HCT116 (cell line): ENCODE results near the gene PDE4DIP. TPM values are rescaled to one million over a fixed set of nuclear protein-coding genes. Genes with fewer than 3 reads are reported as not detected.
"Not testable (repeated sequence)": the region's sequence is repeated elsewhere in the genome, so short reads cannot be mapped to it uniquely, and the experiment has no call there.

Source experiments
- ATAC-seq: fragments of 200-7000 bp; cut with Tn5 transposase; 2 replicates; pipeline ENCODE4 v1.9.1; 2020; ENCODE audit warnings: mild to moderate bottlenecking, moderate library complexity
- BruUV-seq: library from RNA; stranded (reverse); fragments of 400-500 nt; replicated peaks from 2 replicates; lab custom pipeline; 2021; lab: Mats Ljungman, UMichigan
- CTCF ChIA-PET: fragments of 300-600 bp; sonication (Branson Sonifier 250); formaldehyde crosslinking; loops from one replicate; lab custom pipeline; 2021; ENCODE audit warnings: antibody characterized with exemption; lab: Charles Lee
- POLR2A ChIA-PET: fragments of 300-600, 350-600 bp; sonication (Branson Sonifier 250); formaldehyde crosslinking; loops from one replicate; lab custom pipeline; 2021; ENCODE audit warnings: antibody characterized with exemption; lab: Charles Lee
- RAD21 ChIA-PET, 2 experiments: fragments of 300-600 bp; sonication (Branson Sonifier 250); formaldehyde crosslinking; loops; one replicate each; lab custom pipeline; 2023; ENCODE audit warnings: low total read pairs in 2 of 2; ENCODE audit not compliant: uncharacterized antibody in 2 of 2, unreplicated experiment in 2 of 2, low non-redundant PET in 1 of 2; lab: Charles Lee
- DNase-seq: peaks from one replicate; pipeline ENCODE4 v3.0.0-alpha.2; 2010; ENCODE audit warnings: low read depth, low spot score
- H2AFZ ChIP-seq: fragments of 200-600 bp; shearing (Covaris generic), sonication (generic); 2 replicates; pipeline ENCODE4 v1.6.1; 2017; ENCODE audit warnings: low read depth, mixed run types, mixed read lengths, antibody characterized with exemption, low read length; ENCODE audit not compliant: poor library complexity, severe bottlenecking
- H3K27ac ChIP-seq: 2 replicates; pipeline ENCODE4 v1.5.1; 2012; ENCODE audit warnings: low read depth, low read length
- H3K27me3 ChIP-seq: fragments of 200-600 bp; sonication (generic); 2 replicates; pipeline ENCODE4 v1.6.1; 2016; ENCODE audit warnings: mixed run types, low read length, mixed read lengths; ENCODE audit not compliant: insufficient read depth
- H3K36me3 ChIP-seq, 2 experiments: fragments of 200-500 bp in 1 of 2; fragments of 200-600 bp in 1 of 2; sonication (Bioruptor generic) in 1 of 2; sonication (generic) in 1 of 2; 2 replicates each; pipeline versions ENCODE4 v1.5.1 to v1.6.1; 2014 to 2016; ENCODE audit warnings: low read length in 2 of 2, inconsistent platforms in 1 of 2, mixed read lengths in 1 of 2, mixed run types in 1 of 2; ENCODE audit not compliant: insufficient read depth in 2 of 2, control insufficient read depth in 1 of 2
- H3K4me1 ChIP-seq, 2 experiments: fragments of 200-600 bp in 1 of 2; sonication (generic) in 1 of 2; 2 replicates each; pipeline versions ENCODE4 v1.5.1 to v1.6.1; 2012 to 2017; ENCODE audit warnings: low read length in 2 of 2, inconsistent platforms in 1 of 2, mild to moderate bottlenecking in 1 of 2, mixed read lengths in 1 of 2, mixed run types in 1 of 2, moderate library complexity in 1 of 2; ENCODE audit not compliant: insufficient read depth in 2 of 2, control insufficient read depth in 1 of 2
- H3K4me2 ChIP-seq: fragments of 200-600 bp; sonication (generic); 2 replicates; pipeline ENCODE4 v1.6.1; 2017; ENCODE audit warnings: mixed run types, low read length, mixed read lengths
- H3K4me3 ChIP-seq, 2 experiments: fragments of 200-600 bp in 1 of 2; sonication (generic) in 1 of 2; replicated peaks in 1 of 2; 2 replicates each; pipeline ENCODE4 v1.5.1; 2011 to 2016; ENCODE audit warnings: low read length in 2 of 2, control low read depth in 1 of 2, low read depth in 1 of 2, mild to moderate bottlenecking in 1 of 2, mixed read lengths in 1 of 2, mixed run types in 1 of 2
- H3K79me2 ChIP-seq: fragments of 200-600 bp; sonication (generic); 2 replicates; pipeline ENCODE4 v1.6.1; 2017; ENCODE audit warnings: mild to moderate bottlenecking, mixed run types, low read length, moderate library complexity, mixed read lengths; ENCODE audit not compliant: insufficient read depth
- H3K9ac ChIP-seq: fragments of 200-600 bp; sonication (generic); 2 replicates; pipeline ENCODE4 v1.6.1; 2016; ENCODE audit warnings: low read length, mixed read lengths
- H3K9me2 ChIP-seq: fragments of 200-600 bp; sonication (generic), shearing (Covaris generic); 2 replicates; pipeline ENCODE4 v1.6.1; 2017; ENCODE audit warnings: mixed run types, mild to moderate bottlenecking, moderate library complexity; ENCODE audit not compliant: insufficient read depth
- H3K9me3 ChIP-seq, 2 experiments: fragments of 200-500 bp in 1 of 2; fragments of 200-600 bp in 1 of 2; sonication (Bioruptor generic) in 1 of 2; sonication (generic) in 1 of 2; 2 replicates each; pipeline ENCODE4 v1.6.1; 2014 to 2017; ENCODE audit warnings: low read length in 2 of 2, mixed read lengths in 2 of 2, inconsistent platforms in 1 of 2, low read depth in 1 of 2, mild to moderate bottlenecking in 1 of 2, mixed run types in 1 of 2, moderate library complexity in 1 of 2; ENCODE audit not compliant: control insufficient read depth in 1 of 2, insufficient read depth in 1 of 2
- H4K20me1 ChIP-seq: fragments of 200-600 bp; sonication (generic), shearing (Covaris generic); 2 replicates; pipeline ENCODE4 v1.6.1; 2017; ENCODE audit warnings: mixed run types, mild to moderate bottlenecking, moderate library complexity; ENCODE audit not compliant: insufficient read depth
- intact Hi-C: fragments of 100-400 bp; cut with micrococcal nuclease; formaldehyde crosslinking; loops from 2 replicates; pipeline ENCODE4 v1.10.0; 2022
- total RNA-seq: library from RNA; stranded (reverse); gene quantifications from one replicate; pipeline ENCODE4 v1.2.1, GENCODE V29; 2021; ENCODE audit not compliant: unreplicated experiment

Gene PDE4DIP
- total RNA-seq, 1 experiment from 2014 or later = 16.3 TPM

DNA sequence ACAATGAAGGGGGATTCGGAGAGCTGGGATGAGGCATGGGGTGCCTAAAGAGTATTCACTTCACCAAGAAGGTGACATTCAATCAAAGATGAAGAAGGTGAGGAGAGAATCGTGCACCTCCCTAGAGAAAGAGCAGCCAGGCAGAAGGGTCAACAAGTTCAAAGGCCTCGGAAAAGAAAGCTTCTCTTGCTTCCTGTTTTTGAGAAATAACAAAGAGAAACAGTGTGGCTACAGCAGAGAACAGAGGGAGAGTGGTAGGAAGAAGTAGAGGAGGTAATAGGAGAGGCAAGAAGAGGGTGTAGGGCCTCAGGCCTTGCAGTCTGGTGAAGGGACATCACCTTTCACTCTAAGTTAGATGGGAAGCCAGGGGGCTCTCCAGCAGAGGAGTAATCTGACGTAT is 41.0 kb downstream of the PDE4DIP start:
- BruUV-seq, RAD21 ChIA-PET, POLR2A ChIA-PET, H3K79me2 ChIP-seq, H4K20me1 ChIP-seq, H3K36me3 ChIP-seq, ATAC-seq, intact Hi-C loops, H3K9me3 ChIP-seq, H3K4me3 ChIP-seq, H2AFZ ChIP-seq, DNase-seq, H3K9ac ChIP-seq, H3K9me2 ChIP-seq, H3K4me2 ChIP-seq, H3K4me1 ChIP-seq, CTCF ChIA-PET, H3K27ac ChIP-seq, H3K27me3 ChIP-seq: not testable (repeated sequence)

DNA sequence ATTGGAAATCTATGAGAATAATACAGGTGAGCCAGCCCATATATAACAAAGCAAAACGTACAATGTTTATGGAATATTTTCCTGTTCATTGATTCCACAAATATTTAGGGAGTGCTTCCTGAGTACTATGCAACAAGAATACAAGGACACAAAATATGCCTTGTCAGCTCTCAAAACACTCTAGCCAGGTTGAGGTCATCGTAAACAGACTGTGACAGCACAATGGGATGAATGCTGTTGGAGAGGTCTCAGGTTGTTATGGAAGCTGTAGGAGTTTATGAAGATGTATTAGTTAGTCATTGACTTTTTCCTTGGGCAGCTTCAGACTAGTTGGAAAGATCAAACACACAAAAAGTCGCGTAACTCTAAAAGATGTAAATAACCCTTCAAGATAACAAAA is 42.1 kb downstream of the PDE4DIP start:
- H3K4me1 ChIP-seq, H3K27me3 ChIP-seq, H2AFZ ChIP-seq, H3K9me3 ChIP-seq, H3K27ac ChIP-seq, RAD21 ChIA-PET, H3K36me3 ChIP-seq, H3K9ac ChIP-seq, H3K4me2 ChIP-seq, DNase-seq, BruUV-seq, H3K79me2 ChIP-seq, POLR2A ChIA-PET, H3K9me2 ChIP-seq, CTCF ChIA-PET, ATAC-seq, H3K4me3 ChIP-seq, H4K20me1 ChIP-seq, intact Hi-C loops: not testable (repeated sequence)

DNA sequence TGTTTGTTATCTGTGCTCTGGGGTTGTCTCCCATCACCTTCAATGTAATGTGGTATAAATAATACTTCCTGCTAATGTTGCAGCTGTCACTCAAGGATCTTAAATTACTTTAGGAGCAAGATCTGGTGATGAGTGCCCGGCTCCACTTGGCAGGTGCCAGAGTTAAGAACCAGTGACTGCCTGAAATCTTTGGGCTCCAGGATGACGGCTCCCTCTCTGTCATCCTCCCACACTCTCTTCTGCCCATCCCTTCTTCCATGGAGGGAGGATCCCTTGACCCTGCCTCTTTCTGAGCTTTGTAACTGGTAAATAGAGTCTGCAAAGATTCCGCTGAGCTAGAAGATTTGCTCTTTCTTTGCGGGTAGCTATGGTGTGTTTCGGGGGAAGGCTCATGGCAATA is 44.4 kb downstream of the PDE4DIP start:
- H3K27ac ChIP-seq, H3K4me1 ChIP-seq, H3K27me3 ChIP-seq, H3K79me2 ChIP-seq, BruUV-seq, ATAC-seq, H3K9me3 ChIP-seq, H3K36me3 ChIP-seq, DNase-seq, H3K4me3 ChIP-seq, H3K9ac ChIP-seq, POLR2A ChIA-PET, H4K20me1 ChIP-seq, H3K9me2 ChIP-seq, H2AFZ ChIP-seq, H3K4me2 ChIP-seq, RAD21 ChIA-PET, intact Hi-C loops, CTCF ChIA-PET: not testable (repeated sequence)

DNA sequence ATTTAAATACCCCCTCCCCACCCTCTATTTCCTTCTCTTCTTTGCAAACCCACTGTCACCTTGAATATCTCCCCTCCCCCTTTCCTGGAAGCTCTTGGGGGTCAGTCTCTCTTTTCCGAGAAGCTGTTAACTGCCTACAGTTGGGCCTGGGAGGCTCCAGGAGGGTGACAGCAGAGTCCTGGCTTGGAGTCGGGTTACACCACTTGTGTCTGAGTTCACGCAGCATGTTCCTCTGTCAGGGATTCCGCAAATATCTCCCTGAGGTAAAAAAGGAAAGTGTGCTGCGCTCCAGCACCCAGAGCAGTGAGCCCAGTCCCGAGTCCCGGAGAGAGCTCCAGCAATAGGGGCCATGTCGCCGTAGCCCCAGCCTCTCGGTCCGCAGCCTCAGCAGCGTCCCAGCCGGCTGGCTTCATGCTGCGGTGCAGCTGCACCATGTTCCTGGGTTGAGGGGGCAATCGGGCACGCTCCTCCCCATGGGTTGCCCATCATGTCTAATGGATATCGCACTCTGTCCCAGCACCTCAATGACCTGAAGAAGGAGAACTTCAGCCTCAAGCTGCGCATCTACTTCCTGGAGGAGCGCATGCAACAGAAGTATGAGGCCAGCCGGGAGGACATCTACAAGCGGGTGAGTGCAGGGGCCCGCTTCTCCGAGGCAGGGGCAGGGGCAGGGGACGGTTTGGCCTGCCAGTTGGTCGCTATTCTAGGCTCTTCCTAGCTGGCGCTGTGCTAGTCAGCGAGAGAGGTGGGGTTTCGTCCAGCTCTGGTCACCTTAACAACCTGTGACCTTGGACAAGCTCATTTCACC is 45.2 kb downstream of the PDE4DIP start:
- intact Hi-C loops, H3K4me2 ChIP-seq, H2AFZ ChIP-seq, H3K9me3 ChIP-seq, H3K9me2 ChIP-seq, CTCF ChIA-PET, BruUV-seq, RAD21 ChIA-PET, ATAC-seq, POLR2A ChIA-PET, H3K4me1 ChIP-seq, H3K79me2 ChIP-seq, H3K27me3 ChIP-seq, H3K36me3 ChIP-seq, H3K4me3 ChIP-seq, H4K20me1 ChIP-seq, DNase-seq, H3K9ac ChIP-seq, H3K27ac ChIP-seq: not testable (repeated sequence)
